Mesothelial cell of epicardium (in vitro differentiated cells): ENCODE results near the gene CAMK4. TPM values are rescaled to one million over a fixed set of nuclear protein-coding genes. Genes with fewer than 3 reads are reported as not detected.

Experiments
- DNase-seq, 2 experiments: peaks; one replicate each; pipeline ENCODE4 v3.0.0; 2021; ENCODE audit warnings: low spot score in 2 of 2; ENCODE audit not compliant: unreplicated experiment in 2 of 2
- H3K27ac Mint-ChIP-seq: 2 replicates; pipeline ENCODE4 v1.8.0; 2021; ENCODE audit warnings: mixed read lengths
- H3K27me3 Mint-ChIP-seq: 2 replicates; pipeline ENCODE4 v1.8.0; 2021; ENCODE audit warnings: low read depth, mixed read lengths
- H3K36me3 Mint-ChIP-seq: 2 replicates; pipeline ENCODE4 v1.8.0; 2021; ENCODE audit warnings: mixed read lengths
- H3K4me1 Mint-ChIP-seq: 2 replicates; pipeline ENCODE4 v1.8.0; 2021; ENCODE audit warnings: mixed read lengths
- H3K4me3 Mint-ChIP-seq: 2 replicates; pipeline ENCODE4 v1.8.0; 2021; ENCODE audit warnings: mild to moderate bottlenecking, moderate library complexity, mixed read lengths
- H3K9me3 Mint-ChIP-seq: 2 replicates; pipeline ENCODE4 v1.8.0; 2021; ENCODE audit warnings: mixed read lengths
- CTCF ChIP-seq: fragments of 200-600 bp; sonication (generic); IDR thresholded peaks from one replicate; pipeline ENCODE4 v1.5.0; 2021; ENCODE audit warnings: antibody characterized with exemption; ENCODE audit not compliant: unreplicated experiment
- total RNA-seq: library from RNA; stranded (reverse); gene quantifications from 3 replicates; pipeline ENCODE4 v1.2.1, GENCODE V29; 2021

CAMK4 gene
- total RNA-seq, 1 donor from 2014 or later, result 13.3 TPM

- H3K4me1 Mint-ChIP-seq, result peaks cover 10% of the 10 kb centered on the region
- no peak overlapping the region for H3K4me3 Mint-ChIP-seq
- H3K27ac Mint-ChIP-seq, result no peak overlapping the region
- H3K9me3 Mint-ChIP-seq, result no peaks in the 10 kb centered on the region
- DNase-seq, result no peak
- no peak for TF ChIP-seq CTCF
- H3K36me3 Mint-ChIP-seq, result no peaks in the 10 kb centered on the region
- peaks cover 1% of the 10 kb centered on the region for H3K27me3 Mint-ChIP-seq
These were observed 56.2 kb downstream of the CAMK4 start for GRCh38 chr5:111280282-111280951.

GRCh38 chr5:111282798-111283197 is 58.6 kb downstream of the CAMK4 start:
- no peak overlapping the region for H3K27ac Mint-ChIP-seq
- peaks cover 1% of the 10 kb centered on the region for H3K27me3 Mint-ChIP-seq
- no peak overlapping the region for H3K4me3 Mint-ChIP-seq
- peaks cover 5% of the 10 kb centered on the region for H3K4me1 Mint-ChIP-seq
- no peak for TF ChIP-seq CTCF
- H3K36me3 Mint-ChIP-seq, result no peaks in the 10 kb centered on the region
- no peaks in the 10 kb centered on the region for H3K9me3 Mint-ChIP-seq
- DNase-seq, result no peak

DNA sequence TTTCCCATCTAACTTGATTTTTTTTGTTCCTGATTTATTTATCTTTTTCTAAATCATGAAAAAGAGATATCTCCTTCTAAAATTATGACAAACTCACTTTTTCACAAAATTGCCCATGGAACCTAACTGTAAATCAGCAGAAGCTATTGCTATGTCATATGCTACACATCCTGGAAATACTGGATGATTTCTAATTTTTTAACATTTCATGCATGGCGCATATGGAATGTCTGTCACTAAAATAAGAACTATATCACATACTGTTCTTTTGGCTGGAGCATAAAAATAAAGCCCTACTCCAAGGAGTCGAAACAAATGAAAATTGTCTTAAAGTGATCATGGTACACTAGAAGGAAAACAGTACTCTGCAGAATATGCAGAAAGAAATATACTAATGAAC is 60.6 kb downstream of the CAMK4 start:
- Mint-ChIP-seq H3K27me3 (peaks cover 1% of the 10 kb centered on the region), H3K27ac (no peak overlapping the region)

DNA sequence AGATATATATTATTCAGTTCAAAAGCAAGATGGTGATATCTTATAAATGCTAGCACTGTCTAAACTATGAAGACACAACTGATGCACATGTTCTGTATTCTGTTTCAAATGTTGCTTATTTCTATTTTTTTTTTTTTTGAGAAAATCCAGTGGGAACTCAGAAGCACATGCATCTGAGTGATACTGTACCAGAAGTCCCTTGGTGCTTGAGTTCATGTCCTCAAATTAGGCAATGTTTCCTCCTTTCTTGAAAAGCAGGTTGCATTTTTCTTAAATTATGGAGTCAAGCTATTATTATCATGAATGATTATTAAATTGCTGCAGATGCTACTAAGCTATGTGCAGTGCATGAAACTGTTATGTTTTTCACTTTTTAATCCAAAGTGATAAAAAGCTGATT is 70.4 kb downstream of the CAMK4 start:
- H3K4me1 Mint-ChIP-seq, result no peaks in the 10 kb centered on the region
- no peak overlapping the region for H3K4me3 Mint-ChIP-seq
- H3K27ac Mint-ChIP-seq, result no peak overlapping the region
- H3K27me3 Mint-ChIP-seq, result no peaks in the 10 kb centered on the region
- DNase-seq, result no peak
- H3K9me3 Mint-ChIP-seq, result peaks cover 10% of the 10 kb centered on the region
- no peak for TF ChIP-seq CTCF
- H3K36me3 Mint-ChIP-seq, result peaks cover 2% of the 10 kb centered on the region

More for the DNA sequence above, 60.6 kb downstream of the CAMK4 start:
- H3K36me3 Mint-ChIP-seq, result no peaks in the 10 kb centered on the region
- no peak for TF ChIP-seq CTCF
- DNase-seq, result no peak
- H3K4me3 Mint-ChIP-seq, result no peak overlapping the region
- H3K4me1 Mint-ChIP-seq, result peaks cover under 1% of the 10 kb centered on the region
- no peaks in the 10 kb centered on the region for H3K9me3 Mint-ChIP-seq

GRCh38 chr5:111295649-111296048 is 71.5 kb downstream of the CAMK4 start:
- Mint-ChIP-seq H3K9me3 (peaks cover 15% of the 10 kb centered on the region), H3K36me3 (peaks cover 2% of the 10 kb centered on the region), H3K4me1 (peaks cover 2% of the 10 kb centered on the region), H3K27ac (no peak overlapping the region), H3K27me3 (no peaks in the 10 kb centered on the region), H3K4me3 (no peak overlapping the region)
- no peak for DNase-seq
- no peak for TF ChIP-seq CTCF

GRCh38 chr5:111296570-111296969 is 72.4 kb downstream of the CAMK4 start:
- Mint-ChIP-seq H3K36me3 (peaks cover 2% of the 10 kb centered on the region), H3K27ac (no peak overlapping the region), H3K9me3 (peaks cover 15% of the 10 kb centered on the region), H3K4me3 (no peak overlapping the region), H3K4me1 (peaks cover 2% of the 10 kb centered on the region), H3K27me3 (no peaks in the 10 kb centered on the region)
- DNase-seq, result no peak
- no peak for TF ChIP-seq CTCF
